HepG2 (cell line): ENCODE data around the gene CATSPERD. TPM values are rescaled to one million over a fixed set of nuclear protein-coding genes. Genes with fewer than 3 reads are reported as not detected.

Experiments
- CHD4 ChIP-seq: fragments of 200-600 bp; sonication (generic); IDR thresholded peaks from 2 replicates; pipeline ENCODE4 v1.7.0; 2017; ENCODE audit warnings: mild to moderate bottlenecking, low read length, borderline replicate concordance
- DR1 ChIP-seq: sonication (generic); formaldehyde crosslinking; IDR thresholded peaks from 2 replicates; pipeline ENCODE4 v1.8.0; 2021; ENCODE audit warnings: mild to moderate bottlenecking, missing genetic modification reagents, inconsistent platforms
- ELF4 ChIP-seq: sonication (generic); formaldehyde crosslinking; IDR thresholded peaks from 2 replicates; pipeline ENCODE4 v1.5.0; 2020; ENCODE audit warnings: missing genetic modification reagents, mild to moderate bottlenecking, moderate library complexity, borderline replicate concordance
- GPN1 ChIP-seq: sonication (generic); formaldehyde crosslinking; IDR thresholded peaks from 2 replicates; pipeline ENCODE4 v1.5.1; 2020; ENCODE audit warnings: missing genetic modification reagents, borderline replicate concordance
- HOXA5 ChIP-seq: sonication (generic); formaldehyde crosslinking; IDR thresholded peaks from 2 replicates; pipeline ENCODE4 v1.4.0; 2020; ENCODE audit warnings: missing genetic modification reagents
- IKZF1 ChIP-seq: fragments of 450-650 bp; IDR thresholded peaks from 2 replicates; pipeline ENCODE4 v1.7.1; 2016
- IRF2 ChIP-seq: IDR thresholded peaks from 2 replicates; pipeline ENCODE4 v1.6.1; 2018; ENCODE audit warnings: missing genetic modification reagents, missing compliant biosample characterization
- MLX ChIP-seq: IDR thresholded peaks from 2 replicates; pipeline ENCODE4 v1.6.1; 2016
- MLXIP ChIP-seq: sonication (generic); formaldehyde crosslinking; IDR thresholded peaks from 2 replicates; pipeline ENCODE4 v1.9.0; 2021; ENCODE audit warnings: missing genetic modification reagents, borderline replicate concordance
- MYC ChIP-seq: sonication (generic); formaldehyde crosslinking; IDR thresholded peaks from 2 replicates; pipeline ENCODE4 v1.9.0; 2021; ENCODE audit warnings: missing genetic modification reagents, borderline replicate concordance
- NR2C2 ChIP-seq: sonication (generic); formaldehyde crosslinking; IDR thresholded peaks from 2 replicates; pipeline ENCODE4 v1.4.0; 2020; ENCODE audit warnings: missing genetic modification reagents, mild to moderate bottlenecking, moderate library complexity, borderline replicate concordance
- THRA ChIP-seq: sonication (generic); formaldehyde crosslinking; IDR thresholded peaks from 2 replicates; pipeline ENCODE4 v1.4.0; 2020; ENCODE audit warnings: missing genetic modification reagents, borderline replicate concordance
- ZBTB44 ChIP-seq: sonication (generic); formaldehyde crosslinking; IDR thresholded peaks from 2 replicates; pipeline ENCODE4 v1.4.0; 2020; ENCODE audit warnings: missing genetic modification reagents
- ZBTB7A ChIP-seq: sonication (generic); formaldehyde crosslinking; IDR thresholded peaks from 2 replicates; pipeline ENCODE4 v1.8.0; 2022; ENCODE audit warnings: mild to moderate bottlenecking, missing genetic modification reagents
- ZFP41 ChIP-seq: sonication (generic); formaldehyde crosslinking; IDR thresholded peaks from 2 replicates; pipeline ENCODE4 v1.4.0; 2020; ENCODE audit warnings: mild to moderate bottlenecking, missing genetic modification reagents, borderline replicate concordance
- ZNF10 ChIP-seq: sonication (generic); formaldehyde crosslinking; IDR thresholded peaks from 2 replicates; pipeline ENCODE4 v1.4.0; 2020; ENCODE audit warnings: mild to moderate bottlenecking, low read depth, missing genetic modification reagents, borderline replicate concordance
- ZNF264 ChIP-seq: sonication (generic); formaldehyde crosslinking; IDR thresholded peaks from 2 replicates; pipeline ENCODE4 v1.4.0; 2020; ENCODE audit warnings: missing genetic modification reagents
- ZNF44 ChIP-seq: sonication (generic); formaldehyde crosslinking; IDR thresholded peaks from 2 replicates; pipeline ENCODE4 v1.5.1; 2020; ENCODE audit warnings: mild to moderate bottlenecking, missing genetic modification reagents
- ZNF704 ChIP-seq: sonication (generic); formaldehyde crosslinking; IDR thresholded peaks from 2 replicates; pipeline ENCODE4 v1.8.1; 2023; ENCODE audit warnings: mild to moderate bottlenecking, inconsistent platforms, moderate library complexity, missing genetic modification reagents, borderline replicate concordance
- ZNF746 ChIP-seq: sonication (generic); formaldehyde crosslinking; IDR thresholded peaks from 2 replicates; pipeline ENCODE4 v1.8.0; 2022; ENCODE audit warnings: mild to moderate bottlenecking, missing genetic modification reagents
- ZNF75D ChIP-seq: sonication (generic); formaldehyde crosslinking; IDR thresholded peaks from 2 replicates; pipeline ENCODE4 v1.8.1; 2023; ENCODE audit warnings: missing genetic modification reagents, mild to moderate bottlenecking, borderline replicate concordance
- polyA plus RNA-seq, 8 experiments: library from polyadenylated mRNA; depleted of rRNA in 3 of 8; stranded (reverse) in 7 of 8; unstranded in 1 of 8; fragments of >200 nt; fragmentation: Illumina TruSeq in 4 of 8; extraction: Trizol in 4 of 8; gene quantifications; 2 replicates each; pipeline versions ENCODE4 v1.2.1 to v1.2.3, GENCODE V29; 2011 to 2016; ENCODE audit warnings: low read depth in 4 of 8, missing spikeins in 1 of 8, mixed read lengths in 1 of 8; ENCODE audit not compliant: insufficient read depth in 1 of 8
- total RNA-seq, 5 experiments: library from RNA; depleted of rRNA; stranded (reverse); fragments of >200 nt; fragmentation: Illumina TruSeq; extraction: Trizol; gene quantifications; 2 replicates each; pipeline ENCODE4 v1.2.3, GENCODE V29; 2016; ENCODE audit warnings: low read depth in 1 of 5

Gene CATSPERD
- total and polyA plus RNA-seq, 2 of the 13 experiments (the other 11 are each of a cell fraction or from before 2014, with no cell fraction given), result 0.04 TPM; not detected in 1

- no peak for TF ChIP-seq MLXIP (CRISPR knock-in tag)
- TF ChIP-seq THRA (CRISPR knock-in tag), result peak; percentile 67; the same call in 1 of the 2 replicates
- TF ChIP-seq ZNF746, result 0 out of 2 replicates have a peak, but pooled peaks have one; percentile 28
- TF ChIP-seq MLX, result no peak
- peak; percentile 41; the same call in 1 of the 2 replicates for TF ChIP-seq ZFP41 (CRISPR knock-in tag)
- TF ChIP-seq ZNF75D (CRISPR knock-in tag), result no peak
- no peak for TF ChIP-seq ZNF704
- no peak for TF ChIP-seq ELF4 (CRISPR knock-in tag)
- TF ChIP-seq MYC (CRISPR knock-in tag), result peak; percentile 13; the same call in 1 of the 2 replicates
- no peak for TF ChIP-seq ZBTB44 (CRISPR knock-in tag)
- TF ChIP-seq NR2C2 (CRISPR knock-in tag), result peak; percentile 37
- no peak for TF ChIP-seq ZNF10 (CRISPR knock-in tag)
- TF ChIP-seq ZNF264 (CRISPR knock-in tag), result no peak
- TF ChIP-seq IKZF1, result no peak
- no peak for TF ChIP-seq ZBTB7A (CRISPR knock-in tag)
- no peak for TF ChIP-seq CHD4
- no peak for TF ChIP-seq IRF2 (CRISPR knock-in tag)
- TF ChIP-seq GPN1 (CRISPR knock-in tag), result no peak
- TF ChIP-seq HOXA5, result no peak
- TF ChIP-seq DR1, result no peak
- no peak for TF ChIP-seq ZNF44
Measured at GRCh38 chr19:5799247-5800241, 79.1 kb downstream of the CATSPERD start (continued).
